ENCODE data around the gene SPDYA. TPM values are rescaled to one million over a fixed set of nuclear protein-coding genes. Genes with fewer than 3 reads are reported as not detected.
"Not testable (repeated sequence)": the region's sequence is repeated elsewhere in the genome, so short reads cannot be mapped to it uniquely, and the experiment has no call there.

Gene SPDYA
- total and polyA plus RNA-seq, 2 of the 13 experiments (the other 11 are each of a cell fraction or from before 2014, with no cell fraction given) = 0.32 to 0.75 TPM

DNA sequence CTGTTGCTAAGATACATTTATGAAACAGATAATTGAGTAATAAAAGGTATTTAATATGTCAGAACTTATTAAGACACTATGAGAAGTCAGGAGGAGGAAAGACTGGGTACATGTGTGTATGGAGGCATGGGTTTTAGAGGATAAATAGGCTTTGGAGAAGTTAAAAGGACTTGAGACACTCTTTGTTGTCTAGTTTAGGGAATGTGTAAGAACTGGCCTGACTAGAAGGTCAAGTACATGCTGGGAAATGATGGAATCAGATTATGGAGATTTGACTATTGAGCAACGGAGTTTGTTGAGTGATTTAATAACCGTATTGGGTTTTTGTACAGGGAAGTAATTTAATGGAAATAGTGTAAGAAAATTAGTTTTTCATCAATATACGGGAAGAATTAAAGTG is 28.2 kb upstream of the SPDYA start:
- no peaks in the 10 kb centered on the region for H3K9me3 ChIP-seq (ENCODE audit: low read length)
- H2AFZ ChIP-seq (ENCODE audit: low read length) = no peak overlapping the region
- DNase-seq (ENCODE audit: low spot score) (no peak), FAIRE-seq (no peak), ATAC-seq (no peak)
- in situ Hi-C loops (cut with HindIII; ENCODE audit: extremely low pct_ligation_motif_present, low pct_unique_long_range_greater_than_20kb) (no loop called here), intact Hi-C loops (cut with micrococcal nuclease; ENCODE audit: unreplicated experiment) (no loop called here)
- H3K4me1 ChIP-seq (ENCODE audit: insufficient read depth, low read length) = peaks cover 2% of the 10 kb centered on the region; the same call in 1 of the 2 replicates
- BruUV-seq (replicated peaks) = no TSS peak
- CTCF ChIA-PET (ENCODE audit: low intra/inter-chr PET ratio, low total read pairs) = no interaction called here
- WGBS (ENCODE audit: low lambda C conversion rate) = 81% methylated on average over 3 of the region's 3 CpGs
- no peaks in the 10 kb centered on the region; the same call in 1 of the 2 replicates for H4K20me1 ChIP-seq (ENCODE audit: insufficient read depth, low read length)
- no peak overlapping the region for H3K4me2 ChIP-seq (ENCODE audit: low read depth, low read length)
- no peak overlapping the region for H3K9ac ChIP-seq (ENCODE audit: insufficient read depth, low read depth, low read length)
- no peak overlapping the region for H3K4me3 ChIP-seq (replicated peaks in 1 of 3; ENCODE audit: insufficient read depth in 1 of 3, low read depth in 2 of 3, low read length in 3 of 3)
- peaks cover 16 to 90% of the 10 kb centered on the region in 2 experiments for H3K36me3 ChIP-seq (replicated peaks in 1 of 2; ENCODE audit: control insufficient read depth in 1 of 2, insufficient read depth in 2 of 2, low read length in 2 of 2)
- H3K79me2 ChIP-seq (ENCODE audit: insufficient read depth, low read length) = no peaks in the 10 kb centered on the region
- TF ChIP-seq ATAD3A (CRISPR knock-in tag; IDR thresholded peaks at IDR 0.05) = no peak
- TF ChIP-seq RBAK (CRISPR knock-in tag; IDR thresholded peaks at IDR 0.05) = no peak
- TF ChIP-seq RBM22 (optimal IDR thresholded peaks at IDR 0.05; ENCODE audit: low read length) = peak; percentile 55
- no peak overlapping the region for H3K27ac ChIP-seq (ENCODE audit: extremely low read length, insufficient read depth, low read length)
- POLR2A ChIA-PET = no interaction called here
- no peaks in the 10 kb centered on the region for H3K27me3 ChIP-seq (ENCODE audit: control insufficient read depth in 1 of 2, insufficient read depth in 2 of 2, low read length in 2 of 2)

GRCh38 chr2:28784570-28784969 is 26.1 kb upstream of the SPDYA start:
- in situ Hi-C loops (cut with HindIII; ENCODE audit: extremely low pct_ligation_motif_present, low pct_unique_long_range_greater_than_20kb); H3K9me3 ChIP-seq (ENCODE audit: low read length); H3K4me2 ChIP-seq (ENCODE audit: low read depth, low read length); H3K4me1 ChIP-seq (ENCODE audit: insufficient read depth, low read length); H3K27me3 ChIP-seq (ENCODE audit: control insufficient read depth in 1 of 2, insufficient read depth in 2 of 2, low read length in 2 of 2); H2AFZ ChIP-seq (ENCODE audit: low read length); H3K4me3 ChIP-seq (replicated peaks in 1 of 3; ENCODE audit: insufficient read depth in 1 of 3, low read depth in 2 of 3, low read length in 3 of 3); CTCF ChIA-PET (ENCODE audit: low intra/inter-chr PET ratio, low total read pairs); FAIRE-seq; H3K27ac ChIP-seq (ENCODE audit: extremely low read length, insufficient read depth, low read length); ATAC-seq; BruUV-seq (replicated peaks); DNase-seq (ENCODE audit: low spot score); H4K20me1 ChIP-seq (ENCODE audit: insufficient read depth, low read length); H3K9ac ChIP-seq (ENCODE audit: insufficient read depth, low read depth, low read length); intact Hi-C loops (cut with micrococcal nuclease; ENCODE audit: unreplicated experiment); H3K79me2 ChIP-seq (ENCODE audit: insufficient read depth, low read length): not testable (repeated sequence)
- peaks cover 20 to 90% of the 10 kb centered on the region in 2 experiments for H3K36me3 ChIP-seq (replicated peaks in 1 of 2; ENCODE audit: control insufficient read depth in 1 of 2, insufficient read depth in 2 of 2, low read length in 2 of 2)
- 99% methylated on average over 7 of the region's 7 CpGs for WGBS (ENCODE audit: low lambda C conversion rate)
- POLR2A ChIA-PET = interaction anchor here (1.0 kb wide), 1 partner anchor 33 kb away, joined by 3 read pairs; the partner anchor contains the start of gene PPP1CB

Data from HepG2 (cell line).